Fibroblast of lung (primary cell): ENCODE measurements around the gene DCAF11. TPM values are rescaled to one million over a fixed set of nuclear protein-coding genes. Genes with fewer than 3 reads are reported as not detected.

Experiments
- DNase-seq, 2 donors: peaks; one replicate each; pipeline versions ENCODE4 v3.0.0 to v3.0.0-alpha.2; 2010; ENCODE audit warnings: low read depth in 2 of 2
- H2AFZ ChIP-seq: 2 replicates; pipeline ENCODE4 v1.5.1; 2012; ENCODE audit warnings: low read length, control low read depth, inconsistent platforms
- H3K27ac ChIP-seq: 2 replicates; pipeline ENCODE4 v1.5.1; 2011; ENCODE audit warnings: low read length, control low read depth; ENCODE audit not compliant: insufficient read depth
- H3K27me3 ChIP-seq: 2 replicates; pipeline ENCODE4 v1.5.1; 2011; ENCODE audit warnings: mild to moderate bottlenecking, low read length; ENCODE audit not compliant: control insufficient read depth, insufficient read depth
- H3K36me3 ChIP-seq: 2 replicates; pipeline ENCODE4 v1.5.1; 2011; ENCODE audit warnings: low read length; ENCODE audit not compliant: control insufficient read depth, insufficient read depth
- H3K4me1 ChIP-seq: 2 replicates; pipeline ENCODE4 v1.5.1; 2011; ENCODE audit warnings: low read length; ENCODE audit not compliant: control insufficient read depth, insufficient read depth; ENCODE audit errors: extremely low read depth
- H3K4me2 ChIP-seq: 2 replicates; pipeline ENCODE4 v1.5.1; 2011; ENCODE audit warnings: low read length, control low read depth; ENCODE audit not compliant: insufficient read depth; ENCODE audit errors: extremely low read depth
- H3K4me3 ChIP-seq, 4 experiments: fragments of 200-600 bp in 1 of 4; sonication (generic) in 1 of 4; replicated peaks in 1 of 4; 2 replicates each; pipeline ENCODE4 v1.5.1; 2011 to 2016; ENCODE audit warnings: low read length in 4 of 4, low read depth in 3 of 4, mild to moderate bottlenecking in 3 of 4, control low read depth in 2 of 4, inconsistent platforms in 1 of 4, mixed read lengths in 1 of 4; ENCODE audit not compliant: insufficient read depth in 1 of 4; ENCODE audit errors: control extremely low read depth in 1 of 4
- H3K79me2 ChIP-seq: 2 replicates; pipeline ENCODE4 v1.5.1; 2012; ENCODE audit warnings: mild to moderate bottlenecking, low read length, inconsistent platforms; ENCODE audit not compliant: control insufficient read depth, insufficient read depth
- H3K9ac ChIP-seq: 2 replicates; pipeline ENCODE4 v1.5.1; 2011; ENCODE audit warnings: mild to moderate bottlenecking, low read length, control low read depth; ENCODE audit not compliant: insufficient read depth
- H3K9me3 ChIP-seq: 2 replicates; pipeline ENCODE4 v1.5.1; 2012; ENCODE audit warnings: low read depth, low read length; ENCODE audit not compliant: control insufficient read depth, insufficient read depth
- H4K20me1 ChIP-seq: 2 replicates; pipeline ENCODE4 v1.5.1; 2011; ENCODE audit warnings: low read length; ENCODE audit not compliant: control insufficient read depth, insufficient read depth; ENCODE audit errors: extremely low read depth
- CTCF ChIP-seq, 2 donors: IDR thresholded peaks in 1 of 2; conservative IDR thresholded peaks in 1 of 2; 1 replicate in 1 of 2; 2 replicates in 1 of 2; pipeline ENCODE4 v1.5.1; 2011 to 2012; ENCODE audit warnings: low read length in 2 of 2, control low read depth in 1 of 2, inconsistent platforms in 1 of 2, low read depth in 1 of 2, mild to moderate bottlenecking in 1 of 2
- EZH2 ChIP-seq: IDR thresholded peaks from 2 replicates; pipeline ENCODE4 v1.5.1; 2012; ENCODE audit warnings: low read length, control low read depth, mild to moderate bottlenecking; ENCODE audit errors: missing control alignments
- polyA plus RNA-seq, 2 donors: library from polyadenylated mRNA; depleted of rRNA in 1 of 2; stranded (reverse) in 1 of 2; unstranded in 1 of 2; fragments of >200 nt; gene quantifications; 2 replicates each; pipeline ENCODE4 v1.2.1, GENCODE V29; 2011 to 2012; ENCODE audit warnings: missing spikeins in 1 of 2
- total RNA-seq: library from RNA; depleted of rRNA; stranded (reverse); fragments of >200 nt; gene quantifications from 2 replicates; pipeline ENCODE4 v1.2.1, GENCODE V29; 2014

The DCAF11 gene
- total and polyA plus RNA-seq, 2 donors (not counting 1 experiment from before 2014, with no cell fraction given), result 18.4 to 68.0 TPM

GRCh38 chr14:24164518-24164991 is 50.0 kb downstream of the DCAF11 start:
- peaks cover 37% of the 10 kb centered on the region for H3K36me3 ChIP-seq

GRCh38 chr14:24165785-24166184 is 51.2 kb downstream of the DCAF11 start:
- no peak overlapping the region for H3K27ac ChIP-seq
- H2AFZ ChIP-seq, result no peak overlapping the region
- H3K9me3 ChIP-seq, result no peaks in the 10 kb centered on the region
- peaks cover 6% of the 10 kb centered on the region for H3K4me1 ChIP-seq
- peaks cover 19% of the 10 kb centered on the region for H3K79me2 ChIP-seq
- H3K4me2 ChIP-seq, result no peak overlapping the region
- DNase-seq, result no peak
- no peaks in the 10 kb centered on the region for H4K20me1 ChIP-seq
- H3K4me3 ChIP-seq, result no peak overlapping the region
- no peaks in the 10 kb centered on the region for H3K27me3 ChIP-seq
- TF ChIP-seq EZH2, result no peak
- no peak for TF ChIP-seq CTCF (conservative IDR thresholded peaks at IDR 0.05 in 1 of 2, IDR thresholded peaks at IDR 0.05 in 1 of 2; ENCODE audit: low read depth in 1 of 2, low read length in 2 of 2)
- H3K36me3 ChIP-seq, result peaks cover 31% of the 10 kb centered on the region
- H3K9ac ChIP-seq, result no peak overlapping the region

More at GRCh38 chr14:24164518-24164991, 50.0 kb downstream of the DCAF11 start:
- H3K79me2 ChIP-seq, result peaks cover 19% of the 10 kb centered on the region
- no peak overlapping the region for H3K4me2 ChIP-seq
- H3K4me1 ChIP-seq, result peaks cover 10% of the 10 kb centered on the region
- H3K27me3 ChIP-seq, result no peaks in the 10 kb centered on the region
- H2AFZ ChIP-seq, result no peak overlapping the region
- H4K20me1 ChIP-seq, result no peaks in the 10 kb centered on the region
- TF ChIP-seq EZH2, result no peak
- no peak for TF ChIP-seq CTCF (conservative IDR thresholded peaks at IDR 0.05 in 1 of 2, IDR thresholded peaks at IDR 0.05 in 1 of 2; ENCODE audit: low read depth in 1 of 2, low read length in 2 of 2)
- no peak overlapping the region for H3K4me3 ChIP-seq
- H3K9me3 ChIP-seq, result no peaks in the 10 kb centered on the region
- H3K27ac ChIP-seq, result no peak overlapping the region
- DNase-seq, result no peak
- no peak overlapping the region for H3K9ac ChIP-seq

- Histone ChIP-seq H2AFZ (no peak overlapping the region), H3K27me3 (no peaks in the 10 kb centered on the region), H3K4me1 (peaks cover 2% of the 10 kb centered on the region), H3K4me2 (no peak overlapping the region), H4K20me1 (no peaks in the 10 kb centered on the region), H3K79me2 (peaks cover 7% of the 10 kb centered on the region), H3K9ac (no peak overlapping the region), H3K9me3 (no peaks in the 10 kb centered on the region), H3K4me3 (no peak overlapping the region), H3K36me3 (peaks cover 34% of the 10 kb centered on the region), H3K27ac (no peak overlapping the region)
- TF ChIP-seq EZH2, result no peak
- no peak for DNase-seq
Measured at GRCh38 chr14:24167469-24168114, 53.0 kb downstream of the DCAF11 start.
